ENCODE data around the gene POLRMT. TPM values are rescaled to one million over a fixed set of nuclear protein-coding genes. Genes with fewer than 3 reads are reported as not detected.

POLRMT gene
- total RNA-seq, 1 experiment from 2014 or later = 139 TPM

DNA sequence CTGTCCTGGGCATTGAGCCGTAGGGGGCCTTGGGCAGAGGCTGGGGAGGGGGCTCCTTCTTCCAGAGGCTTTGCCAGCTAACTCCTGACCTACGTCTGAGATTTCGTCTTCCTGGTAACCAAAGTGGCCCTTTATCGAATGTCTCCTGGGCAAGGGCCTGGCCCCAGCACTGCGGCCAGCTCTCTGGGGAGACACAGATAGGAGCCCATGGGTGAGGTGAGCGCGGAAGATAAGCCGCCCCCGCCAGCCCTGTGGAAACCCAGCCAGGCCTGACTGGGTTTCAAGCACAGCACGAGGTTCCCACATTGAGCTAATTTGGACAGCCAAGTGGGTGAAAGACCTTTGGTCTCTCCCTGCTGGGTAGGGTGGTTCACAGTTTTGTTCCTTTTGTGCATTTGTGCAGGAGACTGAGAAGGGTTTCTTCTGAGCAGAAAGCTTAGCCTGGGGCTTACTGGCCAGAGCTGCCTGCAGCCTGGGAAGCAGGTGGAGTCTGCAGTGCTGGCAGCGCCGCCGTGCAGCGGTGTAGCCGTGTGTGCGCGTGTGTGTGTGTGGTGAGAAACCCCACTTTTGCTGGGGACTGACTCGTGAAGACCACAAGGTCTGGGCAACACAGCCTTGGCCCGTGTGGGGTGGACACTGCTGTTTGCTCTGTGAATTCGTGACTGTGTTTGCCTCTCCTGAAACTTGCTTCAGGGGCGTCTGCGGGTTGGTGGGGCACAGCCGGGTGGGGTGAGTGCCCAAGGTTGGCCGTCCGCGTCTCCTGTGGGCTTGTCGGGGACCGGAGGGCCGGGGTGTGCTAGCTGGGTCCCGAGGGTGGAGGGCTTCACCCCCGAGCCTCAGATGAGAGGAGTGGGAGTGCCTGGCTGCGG is 58.4 kb downstream of the POLRMT start:
- no peak for ATAC-seq
- no peaks in the 10 kb centered on the region for H3K9me3 Mint-ChIP-seq
- no peak for DNase-seq (ENCODE audit: low spot score)

DNA sequence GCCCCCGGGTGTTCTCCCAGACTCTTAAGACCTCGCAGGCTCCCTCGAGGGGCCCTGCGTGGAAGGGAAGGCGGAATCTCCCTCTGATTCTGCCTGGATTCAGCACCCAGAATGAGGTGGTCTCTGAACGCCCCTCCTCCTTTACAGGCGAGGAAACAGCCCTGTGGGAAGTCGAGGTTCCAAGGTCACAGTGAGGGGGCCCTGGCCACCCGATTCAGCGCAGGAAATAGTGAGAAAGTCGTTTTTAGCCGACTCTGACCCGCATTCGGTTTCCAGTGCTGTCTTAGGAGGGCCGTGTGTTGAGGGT is 59.9 kb downstream of the POLRMT start:
- ATAC-seq = no peak
- TF ChIP-seq ZNF423 (CRISPR knock-in tag; IDR thresholded peaks at IDR 0.05) (no peak), ZNF138 (CRISPR knock-in tag; conservative IDR thresholded peaks at IDR 0.05) (no peak), SMAD3 (CRISPR knock-in tag; IDR thresholded peaks at IDR 0.05; ENCODE audit: borderline replicate concordance) (no peak), NR1H2 (CRISPR knock-in tag; IDR thresholded peaks at IDR 0.05) (no peak), ESRRA (CRISPR knock-in tag; IDR thresholded peaks at IDR 0.05; ENCODE audit: borderline replicate concordance) (no peak)
- H3K27me3 Mint-ChIP-seq (ENCODE audit: low read depth) = peaks cover 18% of the 10 kb centered on the region
- POLR2A ChIA-PET = no interaction called here
- H3K4me1 Mint-ChIP-seq = peaks cover 33% of the 10 kb centered on the region
- H3K27ac Mint-ChIP-seq = peak overlapping the region; percentile 78
- CTCF ChIA-PET = no interaction called here
- peak overlapping the region; percentile 88 for H3K4me3 Mint-ChIP-seq
- H3K9me3 Mint-ChIP-seq = no peaks in the 10 kb centered on the region
- peaks cover 5% of the 10 kb centered on the region for H3K36me3 Mint-ChIP-seq
- no peak for DNase-seq (ENCODE audit: low spot score)

More for the DNA sequence above, 58.4 kb downstream of the POLRMT start:
- Mint-ChIP-seq H3K27ac (peak overlapping the region; percentile 78), H3K4me1 (peaks cover 28% of the 10 kb centered on the region), H3K36me3 (peaks cover under 1% of the 10 kb centered on the region; the same call in 1 of the 2 replicates), H3K4me3 (peak overlapping the region; percentile 88), H3K27me3 (ENCODE audit: low read depth) (peaks cover 10% of the 10 kb centered on the region)
- POLR2A ChIA-PET = interaction anchor here (0.9 kb wide), 1 partner anchor 9 kb away, joined by 3 read pairs; no protein-coding TSS in a partner anchor
- no peak for TF ChIP-seq TCF7 (CRISPR knock-in tag; IDR thresholded peaks at IDR 0.05; ENCODE audit: low read depth)
- TF ChIP-seq, protein P1, sequence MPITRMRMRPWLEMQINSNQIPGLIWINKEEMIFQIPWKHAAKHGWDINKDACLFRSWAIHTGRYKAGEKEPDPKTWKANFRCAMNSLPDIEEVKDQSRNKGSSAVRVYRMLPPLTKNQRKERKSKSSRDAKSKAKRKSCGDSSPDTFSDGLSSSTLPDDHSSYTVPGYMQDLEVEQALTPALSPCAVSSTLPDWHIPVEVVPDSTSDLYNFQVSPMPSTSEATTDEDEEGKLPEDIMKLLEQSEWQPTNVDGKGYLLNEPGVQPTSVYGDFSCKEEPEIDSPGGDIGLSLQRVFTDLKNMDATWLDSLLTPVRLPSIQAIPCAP (CRISPR knock-in tag; IDR thresholded peaks at IDR 0.05) = no peak
- TF ChIP-seq, protein P2, sequence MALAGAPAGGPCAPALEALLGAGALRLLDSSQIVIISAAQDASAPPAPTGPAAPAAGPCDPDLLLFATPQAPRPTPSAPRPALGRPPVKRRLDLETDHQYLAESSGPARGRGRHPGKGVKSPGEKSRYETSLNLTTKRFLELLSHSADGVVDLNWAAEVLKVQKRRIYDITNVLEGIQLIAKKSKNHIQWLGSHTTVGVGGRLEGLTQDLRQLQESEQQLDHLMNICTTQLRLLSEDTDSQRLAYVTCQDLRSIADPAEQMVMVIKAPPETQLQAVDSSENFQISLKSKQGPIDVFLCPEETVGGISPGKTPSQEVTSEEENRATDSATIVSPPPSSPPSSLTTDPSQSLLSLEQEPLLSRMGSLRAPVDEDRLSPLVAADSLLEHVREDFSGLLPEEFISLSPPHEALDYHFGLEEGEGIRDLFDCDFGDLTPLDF (CRISPR knock-in tag; IDR thresholded peaks at IDR 0.05) = no peak
- TF ChIP-seq, protein P3, sequence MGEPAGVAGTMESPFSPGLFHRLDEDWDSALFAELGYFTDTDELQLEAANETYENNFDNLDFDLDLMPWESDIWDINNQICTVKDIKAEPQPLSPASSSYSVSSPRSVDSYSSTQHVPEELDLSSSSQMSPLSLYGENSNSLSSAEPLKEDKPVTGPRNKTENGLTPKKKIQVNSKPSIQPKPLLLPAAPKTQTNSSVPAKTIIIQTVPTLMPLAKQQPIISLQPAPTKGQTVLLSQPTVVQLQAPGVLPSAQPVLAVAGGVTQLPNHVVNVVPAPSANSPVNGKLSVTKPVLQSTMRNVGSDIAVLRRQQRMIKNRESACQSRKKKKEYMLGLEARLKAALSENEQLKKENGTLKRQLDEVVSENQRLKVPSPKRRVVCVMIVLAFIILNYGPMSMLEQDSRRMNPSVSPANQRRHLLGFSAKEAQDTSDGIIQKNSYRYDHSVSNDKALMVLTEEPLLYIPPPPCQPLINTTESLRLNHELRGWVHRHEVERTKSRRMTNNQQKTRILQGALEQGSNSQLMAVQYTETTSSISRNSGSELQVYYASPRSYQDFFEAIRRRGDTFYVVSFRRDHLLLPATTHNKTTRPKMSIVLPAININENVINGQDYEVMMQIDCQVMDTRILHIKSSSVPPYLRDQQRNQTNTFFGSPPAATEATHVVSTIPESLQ (CRISPR knock-in tag; IDR thresholded peaks at IDR 0.05) = no peak
- TF ChIP-seq SMAD4 (CRISPR knock-in tag; IDR thresholded peaks at IDR 0.05) = no peak
- TF ChIP-seq, protein P4, sequence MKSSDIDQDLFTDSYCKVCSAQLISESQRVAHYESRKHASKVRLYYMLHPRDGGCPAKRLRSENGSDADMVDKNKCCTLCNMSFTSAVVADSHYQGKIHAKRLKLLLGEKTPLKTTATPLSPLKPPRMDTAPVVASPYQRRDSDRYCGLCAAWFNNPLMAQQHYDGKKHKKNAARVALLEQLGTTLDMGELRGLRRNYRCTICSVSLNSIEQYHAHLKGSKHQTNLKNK (CRISPR knock-in tag; IDR thresholded peaks at IDR 0.05) = no peak
- no peak for TF ChIP-seq ZNF396 (CRISPR knock-in tag; IDR thresholded peaks at IDR 0.05; ENCODE audit: borderline replicate concordance)
- no peak for TF ChIP-seq MXD4 (CRISPR knock-in tag; IDR thresholded peaks at IDR 0.05; ENCODE audit: borderline replicate concordance)
- TF ChIP-seq ESRRA (CRISPR knock-in tag; IDR thresholded peaks at IDR 0.05; ENCODE audit: borderline replicate concordance) = no peak
- TF ChIP-seq, protein P5, sequence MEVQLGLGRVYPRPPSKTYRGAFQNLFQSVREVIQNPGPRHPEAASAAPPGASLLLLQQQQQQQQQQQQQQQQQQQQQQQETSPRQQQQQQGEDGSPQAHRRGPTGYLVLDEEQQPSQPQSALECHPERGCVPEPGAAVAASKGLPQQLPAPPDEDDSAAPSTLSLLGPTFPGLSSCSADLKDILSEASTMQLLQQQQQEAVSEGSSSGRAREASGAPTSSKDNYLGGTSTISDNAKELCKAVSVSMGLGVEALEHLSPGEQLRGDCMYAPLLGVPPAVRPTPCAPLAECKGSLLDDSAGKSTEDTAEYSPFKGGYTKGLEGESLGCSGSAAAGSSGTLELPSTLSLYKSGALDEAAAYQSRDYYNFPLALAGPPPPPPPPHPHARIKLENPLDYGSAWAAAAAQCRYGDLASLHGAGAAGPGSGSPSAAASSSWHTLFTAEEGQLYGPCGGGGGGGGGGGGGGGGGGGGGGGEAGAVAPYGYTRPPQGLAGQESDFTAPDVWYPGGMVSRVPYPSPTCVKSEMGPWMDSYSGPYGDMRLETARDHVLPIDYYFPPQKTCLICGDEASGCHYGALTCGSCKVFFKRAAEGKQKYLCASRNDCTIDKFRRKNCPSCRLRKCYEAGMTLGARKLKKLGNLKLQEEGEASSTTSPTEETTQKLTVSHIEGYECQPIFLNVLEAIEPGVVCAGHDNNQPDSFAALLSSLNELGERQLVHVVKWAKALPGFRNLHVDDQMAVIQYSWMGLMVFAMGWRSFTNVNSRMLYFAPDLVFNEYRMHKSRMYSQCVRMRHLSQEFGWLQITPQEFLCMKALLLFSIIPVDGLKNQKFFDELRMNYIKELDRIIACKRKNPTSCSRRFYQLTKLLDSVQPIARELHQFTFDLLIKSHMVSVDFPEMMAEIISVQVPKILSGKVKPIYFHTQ (CRISPR knock-in tag; IDR thresholded peaks at IDR 0.05) = no peak
- TF ChIP-seq ZBTB21 (CRISPR knock-in tag; IDR thresholded peaks at IDR 0.05; ENCODE audit: borderline replicate concordance) = no peak
- no peak for TF ChIP-seq PRRX2 (CRISPR knock-in tag; IDR thresholded peaks at IDR 0.05)
- TF ChIP-seq SOX15 (CRISPR knock-in tag; IDR thresholded peaks at IDR 0.05) = no peak
- TF ChIP-seq ZNF232 (CRISPR knock-in tag; IDR thresholded peaks at IDR 0.05) = no peak
- CTCF ChIA-PET = interaction anchor here (0.6 to 3.0 kb wide), 5 partner anchors 10 to 64 kb away, joined by 3 to 32 read pairs (median 3); no protein-coding TSS in a partner anchor
